Measurements from ENCODE around the gene PPIH.
"Not testable (repeated sequence)": the region's sequence is repeated elsewhere in the genome, so short reads cannot be mapped to it uniquely, and the experiment has no call there.

Gene PPIH

GRCh38 chr1:42657981-42658876 is at the start of gene PPIH:
Gene PPIH, plus strand, starts transcription at chr1:42658423. Its CDS starts 24 bp downstream, at chr1:42658447.
- DNase-seq (peak; percentile 97), ATAC-seq (peak; percentile 99)

GRCh38 chr1:42613803-42614131 is 44.5 kb upstream of the PPIH start:
- no peak for DNase-seq
- no peak for ATAC-seq

- no peak for ATAC-seq
- no peak for DNase-seq
These were observed 39.4 kb upstream of the PPIH start for GRCh38 chr1:42618866-42619265.

- DNase-seq (no peak), ATAC-seq (no peak)
These were observed 37.9 kb upstream of the PPIH start for GRCh38 chr1:42620307-42620706.

- not testable (repeated sequence) for DNase-seq, ATAC-seq
These were observed 37.0 kb upstream of the PPIH start for GRCh38 chr1:42621180-42621579.

- not testable (repeated sequence) for DNase-seq, ATAC-seq
These were observed 31.0 kb upstream of the PPIH start for GRCh38 chr1:42627205-42627604.

GRCh38 chr1:42639116-42639515 is 19.1 kb upstream of the PPIH start:
- DNase-seq, result no peak
- ATAC-seq, result no peak

- DNase-seq (no peak), ATAC-seq (no peak)
These were observed 12.2 kb upstream of the PPIH start for GRCh38 chr1:42646056-42646455.

GRCh38 chr1:42657201-42657600 is 1.0 kb upstream of the PPIH start:
- ATAC-seq, result no peak
- no peak for DNase-seq

- DNase-seq (no peak), ATAC-seq (no peak)
These were observed 684 bp downstream of the PPIH start for GRCh38 chr1:42658877-42659337.

- DNase-seq, result no peak
- ATAC-seq, result peak; percentile 25
These were observed 2.8 kb downstream of the PPIH start for GRCh38 chr1:42660907-42661500.

- no peak for DNase-seq
- no peak for ATAC-seq
These were observed 11.7 kb downstream of the PPIH start for GRCh38 chr1:42669936-42670335.

- DNase-seq, result no peak
- no peak for ATAC-seq
These were observed 12.2 kb downstream of the PPIH start for GRCh38 chr1:42670425-42670824.

- no peak for DNase-seq
These were observed 16.0 kb downstream of the PPIH start for GRCh38 chr1:42674214-42674613.

GRCh38 chr1:42674682-42675081 is 16.5 kb downstream of the PPIH start:
- no peak for ATAC-seq
- DNase-seq, result no peak

More at GRCh38 chr1:42674214-42674613, 16.0 kb downstream of the PPIH start:
- no peak for ATAC-seq

GRCh38 chr1:42675467-42675866 is 17.2 kb downstream of the PPIH start:
- no peak for DNase-seq
- no peak for ATAC-seq

- ATAC-seq (no peak), DNase-seq (no peak)
These were observed 18.4 kb downstream of the PPIH start for GRCh38 chr1:42676534-42677087.

GRCh38 chr1:42679364-42679983 is 21.3 kb downstream of the PPIH start:
- DNase-seq, result no peak
- ATAC-seq, result no peak

GRCh38 chr1:42680055-42680454 is 21.8 kb downstream of the PPIH start:
- DNase-seq (no peak), ATAC-seq (no peak)

GRCh38 chr1:42680921-42681683 is 22.9 kb downstream of the PPIH start:
- ATAC-seq (no peak), DNase-seq (peak; percentile 19)

- ATAC-seq (peak; percentile 93), DNase-seq (peak; percentile 96)
These were observed 23.7 kb downstream of the PPIH start, which contains the start of gene YBX1 for GRCh38 chr1:42681741-42682483. Gene YBX1, plus strand, starts transcription at chr1:42682418. Its CDS starts 148 bp downstream, at chr1:42682566.

Data from stimulated activated naive CD8-positive, alpha-beta T cell treated with anti-CD3 and anti-CD28 coated beads, Interleukin-15, Interleukin-2, amounts not matched to agents 100 U/mL and 50 U/mL, for 24 hours (primary cell).